WTC11 (cell line): ENCODE measurements around the gene ZNRF2. TPM values are rescaled to one million over a fixed set of nuclear protein-coding genes. Genes with fewer than 3 reads are reported as not detected.

Source experiments
- ATAC-seq: fragments of 200-7000 bp; cut with Tn5 transposase; 2 replicates; pipeline ENCODE4 v1.10.0; 2021; ENCODE audit warnings: mild to moderate bottlenecking, moderate library complexity
- CTCF ChIA-PET: fragments of 300-600 bp; sonication (Branson Sonifier 250); formaldehyde crosslinking; loops from one replicate; lab custom pipeline; 2021; ENCODE audit warnings: antibody characterized with exemption; lab: Charles Lee
- POLR2A ChIA-PET: fragments of 350-600 bp; sonication (Branson Sonifier 250); formaldehyde crosslinking; loops from one replicate; lab custom pipeline; 2021; ENCODE audit warnings: antibody characterized with exemption; lab: Charles Lee
- DNase-seq: peaks from one replicate; pipeline ENCODE4 v3.0.0; 2021; ENCODE audit warnings: low spot score
- H3K27ac Mint-ChIP-seq: 2 replicates; pipeline ENCODE4 v1.8.0; 2021; ENCODE audit warnings: mixed read lengths
- H3K27me3 Mint-ChIP-seq: 2 replicates; pipeline ENCODE4 v1.8.0; 2021; ENCODE audit warnings: low read depth, mild to moderate bottlenecking, moderate library complexity, mixed read lengths
- H3K36me3 Mint-ChIP-seq: 2 replicates; pipeline ENCODE4 v1.8.0; 2021; ENCODE audit warnings: mixed read lengths
- H3K4me1 Mint-ChIP-seq: 2 replicates; pipeline ENCODE4 v1.8.0; 2022; ENCODE audit warnings: mixed read lengths
- H3K4me3 Mint-ChIP-seq: 2 replicates; pipeline ENCODE4 v1.8.0; 2021; ENCODE audit warnings: mild to moderate bottlenecking, moderate library complexity, mixed read lengths
- H3K9me3 Mint-ChIP-seq: 2 replicates; pipeline ENCODE4 v1.8.0; 2021; ENCODE audit warnings: mixed read lengths
- ATF1 ChIP-seq: sonication (generic); formaldehyde crosslinking; IDR thresholded peaks from 2 replicates; pipeline ENCODE4 v1.8.1; 2023; ENCODE audit warnings: mild to moderate bottlenecking, moderate library complexity, missing genetic modification reagents
- ATF2 ChIP-seq: sonication (generic); formaldehyde crosslinking; IDR thresholded peaks from 2 replicates; pipeline ENCODE4 v1.8.1; 2022; ENCODE audit warnings: low read depth, missing genetic modification reagents, borderline replicate concordance
- ATF3 ChIP-seq: sonication (generic); formaldehyde crosslinking; conservative IDR thresholded peaks from 2 replicates; pipeline ENCODE4 v1.8.1; 2022; ENCODE audit warnings: mild to moderate bottlenecking, missing genetic modification reagents
- CBFB ChIP-seq: sonication (generic); formaldehyde crosslinking; IDR thresholded peaks from 2 replicates; pipeline ENCODE4 v1.8.1; 2022; ENCODE audit warnings: mild to moderate bottlenecking, low read depth, missing genetic modification reagents
- CDX4 ChIP-seq: fragments of 250-450 bp; sonication (Bioruptor Pico); IDR thresholded peaks from 2 replicates; pipeline ENCODE4 v1.9.0; 2021; ENCODE audit warnings: moderate library complexity, mild to moderate bottlenecking, inconsistent platforms, borderline replicate concordance
- CTCF ChIP-seq: fragments of 200-600 bp; IDR thresholded peaks from 2 replicates; pipeline ENCODE4 v1.8.0; 2022; ENCODE audit warnings: antibody characterized with exemption
- E2F1 ChIP-seq: sonication (generic); formaldehyde crosslinking; IDR thresholded peaks from 2 replicates; pipeline ENCODE4 v1.8.0; 2022; ENCODE audit warnings: mild to moderate bottlenecking, missing genetic modification reagents
- ELF4 ChIP-seq: sonication (generic); formaldehyde crosslinking; IDR thresholded peaks from 2 replicates; pipeline ENCODE4 v1.8.1; 2022; ENCODE audit warnings: low read depth, mild to moderate bottlenecking, moderate library complexity, missing genetic modification reagents
- ERG ChIP-seq: fragments of 250-450 bp; sonication (Bioruptor Pico); IDR thresholded peaks from 2 replicates; pipeline ENCODE4 v1.8.0; 2021; ENCODE audit warnings: mild to moderate bottlenecking
- ESRRA ChIP-seq: sonication (generic); formaldehyde crosslinking; IDR thresholded peaks from 2 replicates; pipeline ENCODE4 v1.8.1; 2022; ENCODE audit warnings: mild to moderate bottlenecking, missing genetic modification reagents, borderline replicate concordance
- FOXJ3 ChIP-seq: sonication (generic); formaldehyde crosslinking; IDR thresholded peaks from 2 replicates; pipeline ENCODE4 v1.9.0; 2021; ENCODE audit warnings: missing genetic modification reagents, mild to moderate bottlenecking, borderline replicate concordance
- FOXP1 ChIP-seq: sonication (generic); formaldehyde crosslinking; IDR thresholded peaks from 2 replicates; pipeline ENCODE4 v1.8.0; 2022; ENCODE audit warnings: missing genetic modification reagents, mild to moderate bottlenecking, moderate library complexity, borderline replicate concordance
- HMGA2 ChIP-seq: fragments of 250-450 bp; sonication (Bioruptor Pico); IDR thresholded peaks from 2 replicates; pipeline ENCODE4 v1.4.0; 2021; ENCODE audit warnings: mild to moderate bottlenecking, moderate library complexity
- JUN ChIP-seq: sonication (generic); formaldehyde crosslinking; IDR thresholded peaks from 2 replicates; pipeline ENCODE4 v1.8.0; 2023; ENCODE audit warnings: mild to moderate bottlenecking, missing genetic modification reagents
- MAX ChIP-seq: sonication (generic); formaldehyde crosslinking; IDR thresholded peaks from 2 replicates; pipeline ENCODE4 v1.8.0; 2022; ENCODE audit warnings: mild to moderate bottlenecking, missing genetic modification reagents
- NFYB ChIP-seq: sonication (generic); formaldehyde crosslinking; conservative IDR thresholded peaks from 2 replicates; pipeline ENCODE4 v1.8.0; 2022; ENCODE audit warnings: low read depth, missing genetic modification reagents
- NR2C2 ChIP-seq: sonication (generic); formaldehyde crosslinking; IDR thresholded peaks from 2 replicates; pipeline ENCODE4 v1.8.0; 2022; ENCODE audit warnings: mild to moderate bottlenecking, missing genetic modification reagents
- SOX15 ChIP-seq: fragments of 250-450 bp; sonication (Bioruptor Pico); IDR thresholded peaks from 2 replicates; pipeline ENCODE4 v1.9.0; 2021; ENCODE audit warnings: mild to moderate bottlenecking
- SP1 ChIP-seq: sonication (generic); formaldehyde crosslinking; conservative IDR thresholded peaks from 2 replicates; pipeline ENCODE4 v1.8.1; 2022; ENCODE audit warnings: missing genetic modification reagents
- TCF7 ChIP-seq: sonication (generic); formaldehyde crosslinking; IDR thresholded peaks from 2 replicates; pipeline ENCODE4 v1.8.0; 2022; ENCODE audit warnings: mild to moderate bottlenecking, low read depth, missing genetic modification reagents, moderate library complexity
- TEAD1 ChIP-seq: sonication (generic); formaldehyde crosslinking; IDR thresholded peaks from 2 replicates; pipeline ENCODE4 v1.8.0; 2022; ENCODE audit warnings: mild to moderate bottlenecking, missing genetic modification reagents
- ZNF138 ChIP-seq: sonication (generic); formaldehyde crosslinking; conservative IDR thresholded peaks from 2 replicates; pipeline ENCODE4 v1.8.1; 2022; ENCODE audit warnings: mild to moderate bottlenecking, moderate library complexity, missing genetic modification reagents
- ZNF396 ChIP-seq: fragments of 250-450 bp; sonication (Bioruptor Pico); IDR thresholded peaks from 2 replicates; pipeline ENCODE4 v1.8.0; 2021; ENCODE audit warnings: mild to moderate bottlenecking, moderate library complexity, borderline replicate concordance
- ZNF416 ChIP-seq: fragments of 250-450 bp; sonication (Bioruptor Pico); IDR thresholded peaks from 2 replicates; pipeline ENCODE4 v1.9.0; 2021; ENCODE audit warnings: mild to moderate bottlenecking, inconsistent platforms
- ZNF423 ChIP-seq: fragments of 250-450 bp; sonication (Bioruptor Pico); IDR thresholded peaks from 2 replicates; pipeline ENCODE4 v2.1.2; 2022; ENCODE audit warnings: mild to moderate bottlenecking, moderate library complexity
- ZNF671 ChIP-seq: fragments of 250-450 bp; sonication (Bioruptor Pico); IDR thresholded peaks from 2 replicates; pipeline ENCODE4 v1.8.0; 2021; ENCODE audit warnings: mild to moderate bottlenecking
- total RNA-seq: library from RNA; stranded (reverse); gene quantifications from 3 replicates; pipeline ENCODE4 v1.2.3, GENCODE V29; 2021

Gene ZNRF2
- total RNA-seq, 1 experiment from 2014 or later, result 18.2 TPM

- Mint-ChIP-seq H3K4me3 (no peak overlapping the region), H3K27ac (no peak overlapping the region), H3K4me1 (peaks cover 77% of the 10 kb centered on the region), H3K9me3 (no peaks in the 10 kb centered on the region), H3K27me3 (no peaks in the 10 kb centered on the region), H3K36me3 (no peaks in the 10 kb centered on the region)
- TF ChIP-seq ATF3 (CRISPR knock-in tag) (no peak), NR2C2 (CRISPR knock-in tag) (no peak), ELF4 (no peak), ATF2 (no peak), MAX (CRISPR knock-in tag) (no peak), ZNF416 (CRISPR knock-in tag) (no peak), ATF1 (no peak), NFYB (no peak), SOX15 (CRISPR knock-in tag) (no peak), CBFB (CRISPR knock-in tag) (no peak), ZNF671 (no peak), ERG (no peak), TEAD1 (no peak), ESRRA (CRISPR knock-in tag) (no peak), JUN (no peak), HMGA2 (CRISPR knock-in tag) (no peak), FOXP1 (CRISPR knock-in tag) (no peak), CTCF (no peak), E2F1 (CRISPR knock-in tag) (no peak)
- POLR2A ChIA-PET, result no interaction called here
- DNase-seq (no peak), ATAC-seq (no peak)
- CTCF ChIA-PET, result interaction anchor here (1.3 to 2.7 kb wide), 2 partner anchors 73 to 185 kb away, joined by 6 to 11 read pairs; no protein-coding TSS in a partner anchor
Observed at GRCh38 chr7:30349170-30349569, 64.8 kb downstream of the ZNRF2 start.

GRCh38 chr7:30349816-30350215 is 65.4 kb downstream of the ZNRF2 start:
- ATAC-seq (no peak), DNase-seq (no peak)
- Mint-ChIP-seq H3K4me1 (peaks cover 76% of the 10 kb centered on the region), H3K27ac (peak overlapping the region; percentile 81; the same call in 1 of the 2 replicates), H3K4me3 (no peak overlapping the region), H3K36me3 (no peaks in the 10 kb centered on the region), H3K27me3 (no peaks in the 10 kb centered on the region), H3K9me3 (no peaks in the 10 kb centered on the region)
- CTCF ChIA-PET, result interaction anchor here (1.3 to 2.7 kb wide), 2 partner anchors 73 to 185 kb away, joined by 6 to 11 read pairs; no protein-coding TSS in a partner anchor
- POLR2A ChIA-PET, result interaction anchor here (0.5 kb wide), 1 partner anchor 23 kb away, joined by 4 read pairs; no protein-coding TSS in a partner anchor
- TF ChIP-seq SP1 (CRISPR knock-in tag), result no peak
- TF ChIP-seq CDX4 (CRISPR knock-in tag), result no peak
- no peak for TF ChIP-seq ERG
- TF ChIP-seq ATF1, result no peak
- no peak for TF ChIP-seq ZNF396 (CRISPR knock-in tag)
- TF ChIP-seq FOXJ3 (CRISPR knock-in tag), result no peak
- TF ChIP-seq ZNF423 (CRISPR knock-in tag), result no peak
- TF ChIP-seq TCF7 (CRISPR knock-in tag), result no peak
- TF ChIP-seq ZNF138, result no peak
- TF ChIP-seq ATF2, result no peak
